OCI-LY1 (cell line): ENCODE results near the gene ZNF524.

ENCODE experiments used
- H2AFZ ChIP-seq: fragments of 200-600 bp; sonication (generic), shearing (Covaris generic); 2 replicates; pipeline ENCODE4 v1.6.0; 2014; ENCODE audit warnings: antibody characterized with exemption, mild to moderate bottlenecking, low read length
- H3F3A ChIP-seq: fragments of 200-600 bp; sonication (generic), shearing (Covaris generic); 2 replicates; pipeline ENCODE4 v1.6.0; 2014; ENCODE audit warnings: mild to moderate bottlenecking, antibody characterized with exemption, low read length, moderate library complexity; ENCODE audit not compliant: insufficient read depth
- H3K27ac ChIP-seq: fragments of 200-600 bp; sonication (generic); 2 replicates; pipeline ENCODE4 v1.5.1; 2014; ENCODE audit warnings: low read length, mixed run types, mild to moderate bottlenecking, low read depth; ENCODE audit not compliant: poor library complexity, severe bottlenecking
- H3K27me3 ChIP-seq: fragments of 200-600 bp; sonication (generic); 2 replicates; pipeline ENCODE4 v1.6.0; 2014; ENCODE audit warnings: antibody characterized with exemption, mild to moderate bottlenecking, low read length, moderate library complexity; ENCODE audit not compliant: insufficient read depth
- H3K36me3 ChIP-seq: fragments of 200-600 bp; sonication (generic); 2 replicates; pipeline ENCODE4 v1.6.1; 2014; ENCODE audit warnings: mild to moderate bottlenecking, antibody characterized with exemption, low read length, moderate library complexity, mixed read lengths; ENCODE audit not compliant: insufficient read depth
- H3K4me1 ChIP-seq: fragments of 200-600 bp; sonication (generic); 2 replicates; pipeline ENCODE4 v1.5.1; 2014; ENCODE audit warnings: mild to moderate bottlenecking, low read length, moderate library complexity; ENCODE audit not compliant: insufficient read depth, severe bottlenecking
- H3K4me2 ChIP-seq: fragments of 200-600 bp; sonication (generic), shearing (Covaris generic); 2 replicates; pipeline ENCODE4 v1.6.1; 2014; ENCODE audit warnings: low read length
- H3K4me3 ChIP-seq: fragments of 200-600 bp; sonication (generic); 2 replicates; pipeline ENCODE4 v1.5.1; 2014; ENCODE audit warnings: low read length, low read depth, mild to moderate bottlenecking, mixed read lengths; ENCODE audit not compliant: poor library complexity, severe bottlenecking
- H3K79me2 ChIP-seq: fragments of 200-600 bp; shearing (Covaris generic); 2 replicates; pipeline ENCODE4 v1.6.1; 2016; ENCODE audit warnings: mixed run types, low read length, mixed read lengths; ENCODE audit not compliant: insufficient read depth
- H3K9ac ChIP-seq: fragments of 200-600 bp; sonication (generic), shearing (Covaris generic); 2 replicates; pipeline ENCODE4 v1.6.1; 2014; ENCODE audit warnings: mild to moderate bottlenecking, low read length, mixed read lengths
- H3K9me2 ChIP-seq: fragments of 200-600 bp; sonication (generic), shearing (Covaris generic); 2 replicates; pipeline ENCODE4 v1.6.1; 2014; ENCODE audit warnings: low read depth, mild to moderate bottlenecking, low read length, mixed read lengths
- H3K9me3 ChIP-seq: fragments of 200-600 bp; shearing (Covaris generic); 2 replicates; pipeline ENCODE4 v1.6.1; 2014; ENCODE audit warnings: low read length, mixed read lengths
- H4K20me1 ChIP-seq: fragments of 200-600 bp; sonication (generic), shearing (Covaris generic); 2 replicates; pipeline ENCODE4 v1.6.0; 2016; ENCODE audit warnings: mild to moderate bottlenecking, low read length; ENCODE audit not compliant: insufficient read depth
- CTCF ChIP-seq: fragments of 200-600 bp; sonication (generic), shearing (Covaris generic); IDR thresholded peaks from 2 replicates; pipeline ENCODE4 v1.5.1; 2017; ENCODE audit warnings: mild to moderate bottlenecking, antibody characterized with exemption, low read length, moderate library complexity, mixed read lengths
- EZH2 ChIP-seq: fragments of 200-600 bp; sonication (generic), shearing (Covaris generic); IDR thresholded peaks from 2 replicates; pipeline ENCODE4 v1.8.0; 2017; ENCODE audit warnings: borderline replicate concordance, mixed run types, mild to moderate bottlenecking, antibody characterized with exemption, low read length, moderate library complexity, mixed read lengths

The ZNF524 gene

DNA sequence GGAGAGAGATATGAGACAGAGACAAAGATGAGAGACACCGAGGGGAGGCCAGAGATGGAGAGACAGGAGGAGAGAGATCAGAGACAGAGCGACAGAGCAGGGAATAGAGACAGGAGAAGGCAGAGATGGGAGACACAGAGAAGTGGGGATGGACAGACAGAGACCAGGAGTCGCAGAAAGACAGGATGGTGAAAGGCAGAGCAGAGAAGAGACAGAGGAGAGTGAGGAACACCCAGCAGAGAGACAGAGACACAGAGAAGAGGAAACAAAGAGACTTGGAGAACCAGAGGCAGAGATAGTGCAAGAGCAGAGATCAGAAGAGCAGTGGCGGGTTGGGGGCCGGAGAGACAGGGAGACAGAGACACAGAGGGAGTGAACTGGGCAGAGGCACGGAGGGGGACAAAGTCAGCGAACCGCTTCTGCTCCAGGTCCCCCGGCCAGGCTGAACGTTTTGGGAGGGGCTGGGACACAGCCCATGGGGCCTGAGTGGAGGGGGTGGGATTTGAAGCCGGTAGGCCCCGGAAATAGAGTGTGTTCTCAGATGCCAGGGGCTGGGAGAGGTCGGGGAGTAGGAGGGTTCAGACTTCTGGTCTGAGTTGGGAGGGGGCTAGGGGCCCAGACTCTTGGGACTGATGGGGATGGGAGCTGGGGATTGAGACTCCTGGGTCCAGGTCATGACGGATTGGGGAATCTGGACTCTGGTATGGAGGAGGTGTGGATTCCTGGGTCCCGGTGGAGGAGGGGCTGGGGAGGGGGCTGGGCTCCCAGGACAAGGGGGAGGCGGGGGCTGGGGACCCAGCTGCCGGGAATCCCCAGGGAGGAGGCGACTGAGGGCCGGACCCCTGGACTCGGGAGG, 20.1 kb upstream of the ZNF524 start:
- peak overlapping the region; percentile 78 for H3K9ac ChIP-seq
- H3F3A ChIP-seq, result no peaks in the 10 kb centered on the region
- H3K79me2 ChIP-seq, result no peaks in the 10 kb centered on the region
- no peak overlapping the region for H2AFZ ChIP-seq
- peak overlapping the region; percentile 73 for H3K4me3 ChIP-seq
- H3K36me3 ChIP-seq, result peaks cover 11% of the 10 kb centered on the region
- peak overlapping the region; percentile 29 for H3K27ac ChIP-seq
- TF ChIP-seq CTCF, result no peak
- TF ChIP-seq EZH2, result no peak
- H4K20me1 ChIP-seq, result no peaks in the 10 kb centered on the region
- peaks cover 15% of the 10 kb centered on the region for H3K4me1 ChIP-seq
- H3K9me2 ChIP-seq, result no peaks in the 10 kb centered on the region
- H3K4me2 ChIP-seq, result peak overlapping the region; percentile 86
- no peaks in the 10 kb centered on the region; the same call in 1 of the 2 replicates for H3K27me3 ChIP-seq
- no peaks in the 10 kb centered on the region for H3K9me3 ChIP-seq

- Histone ChIP-seq H3K4me1 (peaks cover 17% of the 10 kb centered on the region), H3K9me3 (no peaks in the 10 kb centered on the region), H3K9ac (peak within 1 kb of the TSS; percentile 78), H3K4me2 (peak within 1 kb of the TSS; percentile 86), H3K27ac (peak within 1 kb of the TSS; percentile 33), H3F3A (no peaks in the 10 kb centered on the region), H3K79me2 (no peaks in the 10 kb centered on the region), H3K4me3 (peak within 1 kb of the TSS; percentile 73), H3K9me2 (no peaks in the 10 kb centered on the region), H4K20me1 (no peaks in the 10 kb centered on the region), H2AFZ (peak within 1 kb of the TSS; percentile 91; the same call in 1 of the 2 replicates), H3K36me3 (peaks cover 11% of the 10 kb centered on the region), H3K27me3 (no peaks in the 10 kb centered on the region; the same call in 1 of the 2 replicates)
- TF ChIP-seq EZH2 (no peak), CTCF (no peak)
Observed at GRCh38 chr19:55580628-55581144, 19.4 kb upstream of the ZNF524 start, which contains the start of gene ZNF579. TSS of gene ZNF579 (minus strand) at chr19:55580848. CDS start at chr19:55579639, 1,209 bp downstream.

DNA sequence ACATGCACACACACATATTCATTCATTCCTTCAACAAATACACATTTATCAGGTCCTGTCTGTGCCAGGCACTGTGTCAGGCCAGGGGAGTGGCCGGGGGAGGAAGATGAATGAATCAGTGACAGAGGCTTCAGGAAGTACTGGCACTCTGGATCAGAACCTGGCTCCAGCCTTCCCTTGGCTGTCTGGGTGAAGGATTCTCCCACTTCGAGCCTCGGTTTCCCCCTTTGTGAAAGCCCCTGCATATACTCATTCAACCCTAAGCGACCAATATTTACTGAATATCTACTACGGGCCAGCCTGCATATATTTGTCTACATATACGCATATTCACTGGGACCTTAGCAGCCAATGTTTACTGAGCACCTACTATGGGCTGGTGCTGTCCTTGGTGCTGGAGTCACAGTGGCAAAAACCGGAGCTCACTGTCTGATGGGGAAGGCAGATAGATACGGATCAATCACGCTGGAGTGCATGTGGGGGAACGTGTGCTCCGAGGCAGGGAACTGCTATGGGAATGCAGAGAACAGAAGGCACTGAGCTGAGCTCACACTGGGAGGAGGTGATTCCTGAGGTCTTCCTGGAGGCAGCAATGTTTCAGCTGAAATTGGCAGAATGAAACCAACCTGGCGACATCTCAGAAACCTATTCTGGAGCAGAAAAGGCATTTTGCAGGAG, 18.8 kb upstream of the ZNF524 start:
- Histone ChIP-seq H3K4me2 (peak overlapping the region; percentile 86), H3F3A (no peaks in the 10 kb centered on the region), H3K4me3 (peak overlapping the region; percentile 73), H3K27ac (peak overlapping the region; percentile 33), H4K20me1 (no peaks in the 10 kb centered on the region), H3K36me3 (peaks cover 11% of the 10 kb centered on the region), H3K9me2 (no peaks in the 10 kb centered on the region), H3K79me2 (no peaks in the 10 kb centered on the region), H2AFZ (peak overlapping the region; percentile 91; the same call in 1 of the 2 replicates), H3K27me3 (no peaks in the 10 kb centered on the region; the same call in 1 of the 2 replicates), H3K9me3 (no peaks in the 10 kb centered on the region), H3K9ac (peak overlapping the region; percentile 78), H3K4me1 (peaks cover 23% of the 10 kb centered on the region)
- no peak for TF ChIP-seq CTCF
- no peak for TF ChIP-seq EZH2
